ENCODE measurements around the gene ISM2.

The ISM2 gene

DNA sequence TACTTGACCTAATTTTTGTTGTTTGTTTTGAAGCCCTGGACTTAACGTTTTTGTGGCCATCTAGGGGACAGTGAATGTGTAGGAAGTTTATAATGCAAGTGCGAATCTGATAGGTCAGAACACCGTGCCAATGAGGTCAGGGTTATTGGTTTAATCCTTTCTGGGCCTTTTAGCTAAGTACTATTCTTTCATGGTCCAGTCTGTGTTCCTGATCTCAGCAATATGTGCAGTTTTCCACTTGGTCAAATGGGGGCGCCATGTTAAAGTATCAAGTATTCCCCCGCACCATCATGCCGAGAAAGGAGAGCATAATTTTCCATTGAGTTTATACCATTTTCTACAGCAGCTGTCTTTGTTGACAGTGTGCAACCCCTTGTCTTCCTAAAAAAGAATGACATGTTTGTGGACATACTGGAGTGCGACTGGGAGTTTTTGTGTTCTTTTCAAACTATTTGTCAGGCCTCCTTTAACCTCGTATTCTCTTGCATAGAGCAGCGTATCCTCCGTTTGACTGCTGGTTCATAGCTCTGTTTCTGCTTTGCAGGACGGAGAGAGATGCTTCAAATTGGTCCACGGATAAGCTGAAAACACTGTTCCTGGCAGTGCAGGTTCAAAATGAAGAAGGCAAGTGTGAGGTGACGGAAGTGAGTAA, 39.4 kb downstream of the ISM2 start:
- DNase-seq: peak; percentile 44 to 69

DNA sequence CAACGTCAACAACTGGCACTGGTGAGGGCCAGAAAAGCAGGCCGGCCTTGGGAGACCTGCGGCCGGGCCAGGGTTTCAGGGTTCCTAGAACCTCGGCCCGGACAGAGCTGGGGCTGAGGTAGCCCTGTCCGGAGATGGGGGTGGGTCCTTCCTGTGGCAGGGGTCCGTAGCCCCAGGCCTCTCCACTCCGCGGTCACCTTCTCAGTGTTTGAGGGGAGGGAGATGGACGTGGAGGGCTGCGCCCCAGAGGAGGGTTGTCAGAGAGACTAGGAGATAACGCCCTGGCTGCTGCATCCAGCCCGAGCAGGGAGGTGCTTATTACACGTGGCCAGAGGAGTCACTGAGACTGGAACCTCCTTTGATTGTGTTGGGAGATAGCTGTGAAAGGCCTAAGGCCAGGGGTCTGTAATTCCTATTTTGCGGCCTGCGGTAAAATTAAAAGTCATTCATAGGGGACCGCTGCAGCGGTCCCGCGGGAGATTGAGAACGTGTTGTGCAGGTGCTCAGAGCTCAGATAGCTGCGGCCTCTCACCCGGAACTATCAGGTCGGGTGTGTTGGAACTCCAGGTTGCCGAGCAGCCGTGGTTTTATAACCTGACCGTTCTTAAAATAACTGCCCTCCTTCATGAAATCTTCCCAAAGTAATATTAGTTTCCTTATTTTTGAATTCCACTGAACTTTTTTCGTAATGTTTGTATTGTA, 40.2 kb downstream of the ISM2 start:
- no peak for DNase-seq

DNA sequence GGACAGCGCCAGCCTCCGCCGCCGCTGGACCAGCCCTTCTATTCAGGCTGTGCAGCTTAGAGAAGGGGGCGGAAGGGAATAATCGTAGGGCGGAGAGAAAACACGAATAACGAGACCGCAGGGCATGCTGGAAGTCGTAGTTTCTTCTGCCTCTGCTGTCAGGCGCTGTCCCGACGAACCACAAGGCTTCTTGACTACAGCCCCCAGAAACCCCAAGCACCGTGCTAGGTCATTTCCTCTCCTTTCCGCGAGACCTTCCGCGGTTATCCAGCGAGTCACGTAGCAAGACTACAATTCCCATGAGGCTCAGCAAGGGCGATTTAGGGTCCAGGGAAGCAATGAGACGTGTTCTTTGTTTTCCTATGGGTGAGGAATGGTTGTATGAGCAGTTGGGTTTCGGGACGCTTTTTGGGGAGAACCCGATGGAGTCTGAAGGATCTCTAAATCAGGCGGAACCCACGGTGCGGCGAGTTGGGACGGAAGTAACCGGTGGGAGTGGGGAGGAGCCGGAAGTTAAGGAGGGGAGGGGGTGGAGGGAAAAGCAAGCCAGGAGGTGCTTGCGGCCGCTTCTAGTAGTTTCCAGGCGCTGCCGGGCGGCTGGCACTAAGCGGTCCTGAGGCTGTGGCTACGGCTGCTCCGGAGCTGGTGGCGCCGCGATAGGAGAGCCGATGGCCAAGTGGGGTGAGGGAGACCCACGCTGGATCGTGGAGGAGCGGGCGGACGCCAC, 40.9 kb downstream of the ISM2 start, which contains the start of the genes AHSA1 and VIPAS39:
TSS of gene AHSA1 (plus strand) at position 572 of the 727 bp plus-strand sequence. CDS start at position 669, 97 bp downstream.
TSS of gene VIPAS39 (minus strand) at position 80 of the 727 bp plus-strand sequence. CDS start 3,499 bp downstream, outside the sequence.
- peak; percentile 96 to 97 for DNase-seq

DNA sequence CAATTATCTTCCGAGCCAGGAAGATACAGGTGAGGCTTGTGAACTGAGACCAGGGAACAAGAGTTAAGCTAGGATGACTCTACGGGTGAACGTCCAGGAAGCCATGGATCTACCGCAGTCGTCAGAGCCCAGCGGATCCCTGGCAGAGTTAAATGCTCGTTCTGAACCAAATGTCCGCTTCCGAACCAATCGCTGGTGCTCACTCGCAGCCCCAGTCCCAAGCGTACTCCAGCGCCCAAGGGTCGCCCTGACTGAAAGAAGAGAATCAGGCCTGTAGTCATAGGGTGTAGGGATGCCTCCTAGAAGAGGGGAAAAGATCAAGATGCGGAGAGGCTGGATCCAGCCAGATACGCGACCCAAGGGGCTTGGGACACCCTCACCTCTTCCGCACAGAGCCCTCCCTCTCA, 41.5 kb downstream of the ISM2 start:
- DNase-seq: no peak

DNA sequence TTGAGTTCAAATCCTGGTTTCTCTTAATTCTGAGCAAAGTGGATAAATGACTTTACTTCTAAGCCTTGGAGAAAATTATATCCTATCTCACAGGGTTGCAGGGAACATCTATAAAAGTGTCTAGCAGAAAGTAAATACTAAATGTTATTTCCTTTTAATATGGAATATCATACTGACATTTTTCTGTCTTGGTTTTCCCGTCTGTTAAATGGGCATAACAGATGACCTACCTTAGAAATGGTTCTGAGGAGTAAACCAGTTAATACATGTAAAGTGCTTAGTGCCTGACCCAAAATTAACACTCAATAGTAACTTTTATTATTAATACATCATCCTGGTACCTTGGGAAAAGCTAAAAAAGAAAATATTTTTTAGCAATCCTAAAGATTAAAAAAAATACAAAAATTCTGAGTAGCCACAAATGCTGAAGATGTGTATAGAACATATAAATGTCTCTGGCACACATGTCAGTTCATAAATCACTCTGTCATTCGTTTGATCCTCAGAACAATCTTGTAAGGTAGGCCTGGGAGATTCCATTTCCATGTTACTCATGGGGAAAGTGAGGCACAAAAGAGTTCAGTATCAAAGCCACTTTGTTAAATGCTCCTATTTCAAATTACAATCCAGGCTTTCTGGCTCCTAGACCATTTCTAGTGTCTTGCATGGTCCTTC, 42.5 kb downstream of the ISM2 start:
- DNase-seq: no peak

DNA sequence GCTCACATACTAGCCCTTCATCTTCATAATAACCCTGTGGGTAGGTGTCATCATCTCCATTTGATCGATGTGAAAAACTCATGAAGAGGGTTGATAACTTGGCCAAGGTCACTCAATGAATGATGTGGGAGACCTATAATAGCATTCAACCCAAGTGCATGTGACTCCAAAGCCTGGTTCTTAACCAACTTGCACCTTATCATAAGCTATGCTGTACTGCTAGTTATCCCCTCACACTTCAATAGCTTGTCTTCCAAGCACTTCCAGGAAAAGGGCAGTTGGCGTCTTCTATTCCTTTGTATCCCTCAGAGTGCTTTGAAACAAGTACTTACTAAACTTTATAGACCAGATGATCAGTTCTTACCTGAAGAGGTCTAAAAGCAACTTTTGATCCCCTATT, 56.4 kb downstream of the ISM2 start:
- no peak for DNase-seq

DNA sequence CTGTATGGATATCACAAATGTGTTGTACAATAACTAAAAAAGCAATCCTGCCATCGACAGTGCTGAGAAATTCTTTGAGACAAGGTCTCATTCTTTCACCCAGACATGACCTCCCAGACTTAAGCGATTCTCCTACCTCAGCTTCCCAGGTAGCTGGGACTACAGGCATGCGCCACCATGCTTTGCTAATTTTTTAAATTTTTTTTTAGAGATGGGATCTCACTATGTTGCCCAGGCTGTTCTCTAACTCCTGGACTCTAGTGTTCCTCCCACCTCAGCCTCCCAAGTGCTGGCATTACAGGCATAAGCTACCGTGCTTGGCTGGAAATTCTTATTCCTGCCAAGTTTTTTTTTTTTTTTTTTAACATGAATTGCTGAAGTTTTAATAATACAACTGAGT, 58.8 kb downstream of the ISM2 start:
- DNase-seq: no peak

DNA sequence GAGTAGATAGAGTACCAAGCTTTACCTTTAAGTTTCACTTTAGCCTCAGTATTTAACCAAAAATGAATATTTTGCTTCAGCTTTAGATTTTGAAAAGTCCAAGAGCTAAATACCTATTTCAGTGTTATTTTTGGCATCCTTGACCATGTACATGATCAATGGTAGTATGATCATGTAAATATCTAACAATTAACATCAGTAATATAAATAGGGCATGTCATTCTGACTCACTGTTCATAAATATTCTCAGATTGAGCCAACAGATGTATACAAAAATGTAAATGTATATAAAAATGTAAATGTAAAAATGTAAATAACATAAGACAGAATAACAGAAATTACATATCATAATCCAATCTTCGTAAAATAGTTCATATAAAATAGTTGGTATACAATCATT, 60.0 kb downstream of the ISM2 start:
- DNase-seq: no peak

DNA sequence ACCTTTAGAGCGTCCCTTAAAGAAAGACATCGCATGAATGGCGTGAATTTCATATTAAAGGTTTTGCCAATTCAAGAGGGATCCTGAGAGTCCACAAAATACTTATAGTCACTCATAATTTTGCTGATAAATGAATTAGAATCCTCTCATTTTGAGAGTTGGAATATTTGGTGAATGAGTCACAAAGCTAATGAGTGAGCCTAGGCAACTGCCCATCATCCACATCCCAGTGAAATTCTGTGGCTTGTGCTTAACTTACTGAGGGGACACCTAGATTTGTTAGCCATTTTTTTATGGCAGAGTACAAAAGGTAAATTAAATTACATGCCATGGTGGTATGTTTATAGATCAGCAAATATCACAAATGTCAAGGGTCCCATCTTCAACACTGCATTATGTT, 62.6 kb downstream of the ISM2 start:
- no peak for DNase-seq

DNA sequence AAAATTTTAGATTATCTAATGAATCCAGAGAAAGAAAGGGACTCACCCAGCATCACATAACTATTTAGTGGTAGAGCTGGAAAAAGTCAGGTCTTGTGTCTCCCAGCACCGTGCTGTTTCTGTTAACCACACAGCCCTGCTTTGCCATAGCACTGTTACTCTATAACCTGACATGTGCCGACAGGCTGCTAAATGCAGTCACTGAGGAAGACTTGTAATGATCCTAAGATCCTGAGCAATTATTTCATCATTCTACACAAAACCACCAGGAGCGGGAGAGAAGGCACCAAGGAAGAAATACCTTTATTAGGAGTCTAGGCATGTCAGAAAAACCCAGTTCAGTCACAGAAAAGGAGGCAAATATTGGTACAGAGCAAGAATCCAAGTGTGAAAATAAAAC, 72.2 kb downstream of the ISM2 start:
- no peak for DNase-seq

DNA sequence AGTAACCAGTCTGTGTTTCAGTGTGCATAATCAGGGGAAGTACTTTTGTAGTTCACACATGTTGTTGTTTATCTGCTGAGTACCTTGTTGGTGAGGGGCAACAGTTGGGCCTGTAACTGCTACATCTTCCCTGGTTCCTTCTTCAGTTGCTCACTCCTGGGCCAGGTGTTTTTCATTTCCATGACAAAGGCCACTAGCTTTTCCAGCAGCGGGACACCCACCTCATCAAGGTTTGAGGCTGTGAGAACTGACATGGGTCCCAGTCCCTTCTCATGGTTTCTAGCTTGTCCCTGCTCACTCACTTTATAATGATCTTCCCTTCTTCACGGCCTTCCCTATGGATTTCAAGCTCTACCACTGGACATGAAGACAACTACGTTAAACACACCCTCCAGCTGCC, 73.8 kb downstream of the ISM2 start:
- DNase-seq: no peak
